GM19023 (cell line): ENCODE results near the gene ZNF550.
A peak's percentile ranks its signal among the peaks of the same experiment; 100 is the strongest.

Source experiments
- ATAC-seq: cut with Tn5 transposase; IDR thresholded peaks from one replicate; pipeline ENCODE4 v1.9.1; 2021; ENCODE audit warnings: mild to moderate bottlenecking, moderate library complexity; ENCODE audit not compliant: unreplicated experiment

ZNF550 gene

GRCh38 chr19:57559404-57560025 is at the start of gene ZNF550:
TSS of gene ZNF550 (minus strand) at chr19:57559863. CDS start at chr19:57559682, 181 bp downstream.
- peak; percentile 99 for ATAC-seq

DNA sequence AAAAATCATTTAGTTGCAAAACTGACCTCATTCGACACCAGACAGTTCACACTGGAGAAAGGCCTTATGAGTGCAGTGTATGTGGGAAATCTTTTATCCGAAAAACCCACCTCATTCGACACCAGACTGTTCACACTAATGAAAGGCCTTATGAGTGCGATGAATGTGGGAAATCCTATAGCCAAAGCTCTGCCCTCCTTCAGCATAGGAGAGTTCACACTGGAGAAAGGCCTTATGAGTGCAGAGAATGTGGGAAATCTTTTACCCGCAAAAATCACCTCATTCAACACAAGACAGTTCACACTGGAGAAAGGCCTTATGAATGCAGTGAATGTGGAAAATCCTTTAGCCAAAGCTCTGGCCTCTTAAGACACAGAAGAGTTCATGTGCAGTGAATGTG is 47.3 kb upstream of the ZNF550 start:
- ATAC-seq: no peak

DNA sequence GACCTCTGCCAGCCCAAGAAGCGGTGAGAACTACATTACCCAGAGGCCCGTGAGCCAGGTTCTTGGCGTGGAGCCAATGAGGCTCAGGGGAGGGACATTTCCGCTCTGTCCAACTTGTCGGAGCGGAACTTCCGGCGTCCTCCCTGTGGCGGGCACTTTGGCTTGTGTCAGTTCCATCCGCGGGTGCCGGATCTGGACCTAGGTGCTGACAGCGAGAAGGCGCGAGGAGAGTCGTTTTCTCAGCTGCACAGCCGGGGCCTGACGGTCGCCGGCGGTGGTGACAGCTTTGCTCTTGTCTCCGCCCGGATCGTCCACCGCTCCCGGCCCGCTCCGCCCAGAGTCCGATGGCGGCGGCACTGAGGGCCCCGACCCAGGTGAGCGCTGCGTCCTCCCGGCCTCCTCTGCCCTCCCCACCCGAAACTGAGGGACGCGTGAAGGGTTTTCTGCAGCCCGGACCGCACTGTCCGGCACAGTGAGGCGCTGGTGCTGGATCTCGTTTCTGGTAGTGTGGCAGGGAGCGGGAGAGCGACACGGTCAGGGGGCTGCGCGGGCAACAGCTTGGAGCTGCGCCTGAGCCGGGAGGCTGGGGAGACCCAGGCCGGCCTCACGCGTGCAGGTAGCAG is 40.2 kb upstream of the ZNF550 start, which contains the start of gene ZNF530:
Gene ZNF530 (plus strand): TSS at position 125 of the 623 bp plus-strand sequence. CDS start 4,461 bp downstream, outside the sequence.
- peak; percentile 93 for ATAC-seq

DNA sequence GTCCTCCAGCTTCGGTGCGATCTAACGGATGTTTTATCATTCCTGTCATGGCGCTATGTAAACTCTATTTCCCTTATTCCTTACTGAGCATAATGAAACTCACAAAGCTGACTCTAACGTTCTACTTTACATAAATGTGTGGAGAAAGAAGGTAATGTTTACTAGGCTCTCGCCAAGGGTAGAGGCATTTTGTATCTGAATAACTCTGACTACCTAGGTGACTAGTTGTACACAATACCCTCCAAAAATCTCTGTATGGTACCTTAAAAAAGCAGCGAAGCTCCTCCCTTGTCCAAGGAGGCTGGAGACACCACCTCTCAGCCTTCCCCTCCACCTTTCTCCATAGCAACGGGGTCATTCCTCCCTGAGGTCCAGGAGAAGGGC is 39.7 kb upstream of the ZNF550 start:
- ATAC-seq: peak; percentile 18

DNA sequence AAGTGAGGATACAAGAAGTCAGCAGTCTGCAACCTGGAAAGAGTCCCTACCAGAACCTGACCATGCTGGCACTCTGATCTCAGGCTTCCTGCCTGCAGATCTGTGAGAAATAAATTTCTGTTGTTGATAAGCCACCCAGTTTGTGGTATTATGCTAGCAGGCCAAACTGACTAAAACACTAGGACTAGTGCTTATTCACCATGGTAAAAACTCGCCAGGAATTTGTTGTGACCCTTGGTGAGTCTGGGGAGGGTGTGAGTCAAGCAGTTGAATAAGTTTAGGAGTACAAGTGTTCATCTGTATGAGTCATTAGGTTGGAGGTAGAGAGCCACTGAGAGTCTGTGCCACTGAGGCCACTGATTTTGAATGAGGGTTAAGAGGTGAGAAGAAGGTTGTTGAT is 27.9 kb upstream of the ZNF550 start:
- no peak for ATAC-seq

DNA sequence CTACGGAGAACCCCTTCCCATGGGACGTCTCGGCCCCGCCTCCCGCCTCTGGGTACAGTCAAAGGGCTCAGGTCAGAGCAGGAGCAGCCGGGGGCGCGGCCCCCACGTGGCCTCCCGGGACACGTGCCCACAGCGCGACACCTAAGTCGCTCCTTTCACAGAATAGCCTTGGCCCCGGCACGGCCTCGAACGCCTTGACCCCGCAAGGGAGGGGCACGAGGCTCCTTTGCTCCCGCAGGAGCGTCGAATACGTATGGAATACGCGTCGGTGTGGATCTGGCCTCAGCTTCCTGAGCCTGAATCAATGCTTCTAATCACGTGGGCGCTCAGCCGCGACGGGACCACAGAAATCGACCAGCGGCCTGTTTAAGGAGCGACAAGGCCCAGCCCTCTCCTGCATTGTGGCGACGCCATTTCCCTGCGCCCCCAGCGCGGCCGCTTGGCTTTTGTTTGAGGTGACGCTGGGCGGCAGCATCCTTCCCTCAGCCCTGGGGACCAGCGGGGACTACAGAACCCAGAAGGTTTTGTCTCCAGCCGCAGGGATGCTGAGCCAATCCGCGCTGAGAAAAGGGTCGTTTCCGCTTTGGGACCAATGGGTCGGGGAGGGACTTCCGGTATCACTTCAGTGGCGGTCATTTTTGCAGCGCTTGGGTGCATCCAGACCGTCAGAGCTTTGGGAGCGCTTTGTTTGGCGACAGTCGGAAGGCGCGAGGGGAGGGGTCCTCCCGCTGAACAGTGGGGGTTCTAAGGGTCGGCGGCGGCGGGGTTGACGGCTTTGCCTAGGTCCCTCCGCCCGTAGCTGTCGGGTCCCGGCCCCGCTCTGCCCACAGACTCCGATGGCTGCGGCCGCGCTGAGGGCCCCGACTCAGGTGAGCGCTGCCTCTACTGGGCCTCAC is 24.1 kb upstream of the ZNF550 start, which contains the start of gene ZIK1:
Gene ZIK1 (plus strand): TSS at position 625 of the 896 bp plus-strand sequence. CDS start 212 bp downstream, at position 837.
- peak; percentile 82 for ATAC-seq

DNA sequence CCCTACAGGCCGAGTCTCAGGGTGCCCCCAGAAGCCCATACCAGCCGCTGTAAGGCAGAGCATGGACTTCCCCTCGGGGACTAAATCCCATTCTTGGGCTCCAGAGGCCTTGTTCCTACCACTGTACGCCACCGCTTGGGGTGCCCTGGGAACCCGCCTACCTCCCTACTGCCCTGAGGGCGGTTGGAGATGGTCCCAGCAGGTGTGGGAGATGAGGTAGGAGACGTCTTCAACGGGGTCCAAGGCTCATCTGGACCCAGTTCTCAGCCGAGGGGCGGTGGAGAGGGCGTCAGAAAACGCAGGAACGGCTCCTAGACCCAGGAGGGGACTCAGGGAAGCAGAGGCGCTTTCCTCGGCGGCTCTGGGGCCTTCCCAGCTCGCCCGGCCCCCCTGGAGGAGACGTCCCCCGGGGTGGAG is 23.4 kb upstream of the ZNF550 start:
- no peak for ATAC-seq

DNA sequence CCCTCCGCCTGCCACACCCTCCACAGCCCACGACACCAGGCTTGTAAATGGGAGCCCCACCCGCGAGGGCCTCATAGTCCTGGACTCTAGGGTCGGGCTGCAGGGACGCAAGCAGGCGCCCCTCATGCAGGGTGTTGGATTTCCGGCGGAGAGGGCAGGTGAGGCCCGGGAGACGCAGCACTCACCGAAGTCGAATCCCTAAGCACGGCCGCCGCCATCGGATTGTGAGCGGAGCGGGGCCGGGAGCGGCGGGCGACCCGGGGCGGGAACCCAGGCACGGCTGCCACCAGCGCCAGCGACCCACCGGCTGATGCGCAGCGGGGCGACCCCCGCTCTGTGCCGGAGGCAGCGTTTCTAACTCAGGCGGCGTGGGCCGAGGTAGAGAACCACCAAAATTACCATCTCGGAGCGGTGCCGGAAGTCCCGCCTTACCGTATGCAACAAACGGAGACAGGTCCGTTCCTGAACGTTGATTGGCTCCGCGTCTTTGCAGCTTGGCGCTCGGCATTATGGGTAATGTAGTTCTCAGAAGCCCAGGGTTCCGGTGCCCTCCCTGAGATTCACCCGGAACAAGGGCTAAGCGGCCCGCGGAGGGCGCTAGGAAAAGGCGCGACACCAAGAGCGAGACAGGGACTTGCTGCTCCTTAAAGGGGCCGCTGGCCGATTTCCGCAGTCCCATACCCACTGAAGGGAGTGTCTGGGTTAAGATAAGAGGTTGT is 19.0 kb upstream of the ZNF550 start, which contains the start of gene ZNF416:
Gene ZNF416 (minus strand): TSS at position 425 of the 719 bp plus-strand sequence. CDS start 207 bp downstream, at position 218.
- peak; percentile 96 for ATAC-seq

- no peak for ATAC-seq
These were observed 17.0 kb upstream of the ZNF550 start for GRCh38 chr19:57576661-57577060.

DNA sequence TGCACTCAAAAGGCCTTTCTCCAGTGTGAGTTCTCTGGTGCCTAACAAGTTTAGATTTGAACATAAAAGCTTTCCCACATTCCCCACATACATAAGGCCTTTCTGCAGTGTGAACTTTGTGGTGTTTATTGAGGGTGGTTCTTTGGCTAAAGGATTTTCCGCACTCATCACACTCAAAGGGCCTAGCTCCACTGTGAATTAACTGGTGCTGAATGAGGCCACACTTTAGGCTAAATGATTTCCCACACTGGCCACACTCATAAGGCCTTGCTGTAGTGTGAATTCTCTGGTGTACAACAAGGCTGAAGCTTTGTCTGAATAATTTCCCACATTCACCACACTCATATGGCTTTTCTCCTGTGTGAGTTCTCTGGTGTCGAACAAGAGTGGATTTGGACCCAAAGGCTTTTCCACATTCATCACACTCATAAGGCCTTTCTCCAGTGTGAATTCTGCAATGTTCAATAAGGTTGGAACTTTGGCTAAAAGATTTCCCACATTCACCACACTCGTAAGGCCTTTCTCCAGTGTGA is 12.8 kb upstream of the ZNF550 start:
- no peak for ATAC-seq

- ATAC-seq: no peak
These were observed 11.0 kb upstream of the ZNF550 start for GRCh38 chr19:57570707-57571106.

DNA sequence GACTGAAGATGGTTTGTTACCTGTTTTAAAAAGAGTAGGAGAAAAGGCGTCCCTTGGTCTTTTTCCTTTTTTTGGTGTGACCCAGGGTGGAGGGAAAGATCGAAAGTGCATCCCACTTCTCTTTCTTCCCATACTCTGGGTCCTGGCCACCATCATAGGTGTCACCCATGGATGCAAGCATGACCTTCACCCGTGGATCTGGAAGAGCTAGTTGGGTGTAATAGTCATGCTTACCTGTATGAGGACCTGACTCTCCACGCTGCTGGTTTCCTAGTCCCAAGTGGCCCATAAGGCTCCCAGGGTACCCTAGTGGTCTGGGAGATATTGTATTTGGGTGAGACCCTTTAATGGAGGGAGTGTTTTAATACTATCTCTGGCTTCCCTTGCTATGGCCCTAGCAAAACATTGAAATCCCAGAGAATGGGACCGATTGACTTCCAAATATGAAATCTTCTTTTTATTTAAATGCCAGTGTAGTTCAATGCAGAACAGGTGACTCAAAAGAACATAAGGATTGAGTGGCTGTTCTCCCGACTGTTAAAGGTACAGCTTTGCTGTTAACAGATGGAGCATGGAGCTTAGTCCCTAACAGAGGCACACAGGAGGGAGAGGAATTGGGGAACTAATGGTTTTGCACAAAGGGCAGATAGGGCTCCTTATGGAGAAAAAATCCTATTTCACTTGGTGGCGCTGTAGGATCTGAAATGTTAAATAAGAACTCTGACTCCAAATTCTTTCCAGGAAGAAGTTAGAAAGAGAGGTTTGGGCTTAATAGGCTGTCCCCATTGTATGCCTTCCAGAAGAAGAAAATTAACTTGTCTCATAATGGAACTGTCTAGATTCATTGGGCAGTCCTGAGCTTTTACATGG is 7.0 kb upstream of the ZNF550 start:
- ATAC-seq: no peak

DNA sequence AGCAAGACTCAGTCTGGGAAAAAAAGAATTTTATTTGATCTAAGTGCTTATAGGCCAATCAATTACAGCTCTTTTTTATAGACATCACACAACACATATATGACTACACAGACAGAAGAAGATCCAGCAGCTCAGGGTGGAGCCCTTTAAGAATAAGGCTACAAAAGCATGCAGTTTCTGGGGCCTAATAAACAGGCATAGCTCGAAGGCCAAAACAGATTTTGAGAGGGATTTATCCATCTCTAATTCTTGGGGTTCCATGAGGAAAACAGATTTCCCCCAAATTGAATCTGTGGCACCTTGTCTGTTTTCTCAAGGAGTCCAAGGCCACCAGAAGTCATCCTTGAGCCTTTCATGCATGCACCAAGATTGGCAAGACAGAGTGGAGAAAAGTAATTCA is 3.9 kb upstream of the ZNF550 start:
- no peak for ATAC-seq

DNA sequence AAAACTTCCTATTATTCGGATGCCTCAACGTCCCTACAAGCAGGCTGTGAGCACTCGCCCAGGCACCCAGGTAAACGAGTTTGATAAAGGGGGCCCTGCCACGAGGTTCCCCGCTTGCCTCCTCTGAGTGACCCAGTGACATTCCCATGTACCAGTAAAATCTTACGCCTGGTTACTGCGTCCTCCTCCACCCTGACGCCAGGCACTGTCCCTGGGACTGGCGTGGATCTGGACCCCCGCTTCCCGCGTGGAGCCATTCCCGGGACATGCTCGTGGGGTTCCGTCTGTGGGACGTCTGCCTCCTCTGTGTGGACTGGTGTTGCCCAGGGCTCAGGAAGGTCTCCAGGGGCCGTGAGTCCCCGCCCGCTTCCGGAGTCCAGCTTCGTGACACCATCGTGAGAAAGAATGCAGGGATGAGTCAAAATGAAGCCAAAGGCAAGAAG is 407 bp upstream of the ZNF550 start:
- no peak for ATAC-seq

GRCh38 chr19:57559008-57559403 is 657 bp downstream of the ZNF550 start:
- ATAC-seq: peak; percentile 30

- ATAC-seq: no peak
These were observed 1.1 kb downstream of the ZNF550 start for GRCh38 chr19:57558525-57558924.

DNA sequence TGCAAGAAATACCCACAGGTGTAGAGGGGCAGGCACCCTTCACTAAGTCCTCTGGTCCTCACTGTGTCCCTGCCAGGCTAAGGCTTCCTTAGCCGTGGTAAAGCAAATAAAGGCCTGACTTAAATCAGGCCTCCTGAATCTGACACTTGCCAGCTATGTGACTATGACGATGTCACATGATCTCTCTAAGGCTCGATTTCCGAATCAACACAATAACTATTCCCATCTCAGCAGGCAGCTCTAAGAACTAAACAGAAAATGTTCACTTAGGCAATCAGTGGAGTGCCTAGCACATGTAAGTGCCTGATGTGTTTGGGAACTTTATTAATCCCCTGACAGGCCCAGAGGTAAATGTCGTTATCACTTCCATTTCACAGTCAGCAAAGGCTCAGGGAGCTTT is 2.0 kb downstream of the ZNF550 start:
- no peak for ATAC-seq

DNA sequence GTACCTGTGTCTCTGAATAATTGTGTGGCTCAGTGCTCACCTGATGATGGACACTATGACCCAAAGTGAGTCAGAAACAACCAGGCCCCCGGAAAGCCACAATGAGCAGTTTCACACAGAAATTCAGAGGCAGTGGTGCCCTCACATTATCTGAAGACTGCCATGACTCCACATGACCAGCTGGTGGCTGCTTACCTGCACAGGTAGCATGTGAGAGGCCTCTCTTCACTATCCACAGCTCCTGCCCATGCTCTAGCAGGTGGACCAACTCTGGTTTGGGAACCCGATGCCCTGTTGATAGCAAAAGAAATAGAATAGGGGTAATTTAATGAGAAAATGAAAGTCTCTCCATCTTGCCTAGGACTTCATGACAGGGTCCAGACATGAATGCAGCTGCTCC is 7.2 kb downstream of the ZNF550 start:
- no peak for ATAC-seq

- no peak for ATAC-seq
These were observed 13.2 kb downstream of the ZNF550 start for GRCh38 chr19:57546513-57546912.
